ENCODE measurements around the gene MED15. TPM values are rescaled to one million over a fixed set of nuclear protein-coding genes. Genes with fewer than 3 reads are reported as not detected.
"Not testable (repeated sequence)": the region's sequence is repeated elsewhere in the genome, so short reads cannot be mapped to it uniquely, and the experiment has no call there.

Gene MED15
- total and polyA plus RNA-seq, 2 donors from 2014 or later = 31.7 to 102 TPM

DNA sequence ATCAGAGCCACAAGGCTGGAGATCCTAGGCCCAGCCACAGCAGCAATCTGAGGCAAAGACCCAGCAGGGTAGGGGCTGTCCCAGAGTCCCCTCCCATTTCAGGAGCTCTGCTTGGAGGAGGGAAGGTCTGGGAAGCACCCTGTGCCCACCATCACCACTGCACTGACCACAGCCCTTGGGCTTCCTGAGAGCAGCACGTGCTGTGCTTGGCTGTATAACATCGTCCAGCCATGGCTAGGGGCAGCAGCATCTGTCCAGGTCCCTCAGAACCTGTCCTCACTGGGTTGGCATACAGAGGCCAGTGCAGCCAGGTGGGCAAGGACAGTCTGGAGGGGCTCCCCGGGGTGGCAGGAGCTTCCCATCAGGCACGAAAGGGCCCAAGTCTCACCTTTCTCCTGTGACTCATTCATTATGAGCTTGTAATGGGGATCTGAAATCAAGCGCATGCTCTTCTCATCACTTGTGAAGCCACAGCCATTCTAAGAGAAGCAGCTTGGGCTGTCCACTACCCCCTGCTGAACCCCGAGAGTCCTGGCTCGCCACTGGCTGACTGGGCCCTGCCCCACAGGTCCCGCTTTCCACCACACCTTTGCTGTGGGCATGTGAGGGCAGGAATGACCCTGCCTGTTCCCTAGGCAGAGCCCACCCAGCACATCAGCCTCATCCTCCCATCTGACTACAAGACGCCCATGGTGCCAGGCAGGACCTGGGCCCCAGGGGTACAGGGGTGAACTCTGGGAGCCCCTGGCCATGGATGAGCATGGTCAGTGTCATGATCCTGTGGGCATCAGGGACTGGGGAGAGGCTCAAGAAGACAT is 83.3 kb downstream of the MED15 start:
- Histone ChIP-seq H3K4me3 (ENCODE audit: low read length in 3 of 3) (no peak overlapping the region), H3K4me1 (ENCODE audit: control insufficient read depth in 2 of 3, insufficient read depth in 2 of 3, low read depth in 1 of 3, low read length in 3 of 3) (no peaks in the 10 kb centered on the region), H3K9me3 (ENCODE audit: control insufficient read depth in 2 of 3, insufficient read depth in 1 of 3, low read length in 3 of 3) (no peaks in the 10 kb centered on the region), H3K27ac (ENCODE audit: low read depth in 2 of 2, low read length in 2 of 2) (no peak overlapping the region), H3K36me3 (ENCODE audit: control insufficient read depth in 2 of 3, insufficient read depth in 3 of 3, low read length in 3 of 3) (peaks cover 0 to 8% (median 3%) of the 10 kb centered on the region in 3 donors), H3K27me3 (ENCODE audit: control insufficient read depth, insufficient read depth, low read length) (no peaks in the 10 kb centered on the region), H3K9ac (ENCODE audit: low read length in 3 of 3) (no peak overlapping the region)
- FAIRE-seq (no peak), DNase-seq (no peak)
- intact Hi-C loops (cut with DNase I) = no loop called here
- TF ChIP-seq, protein P1, sequence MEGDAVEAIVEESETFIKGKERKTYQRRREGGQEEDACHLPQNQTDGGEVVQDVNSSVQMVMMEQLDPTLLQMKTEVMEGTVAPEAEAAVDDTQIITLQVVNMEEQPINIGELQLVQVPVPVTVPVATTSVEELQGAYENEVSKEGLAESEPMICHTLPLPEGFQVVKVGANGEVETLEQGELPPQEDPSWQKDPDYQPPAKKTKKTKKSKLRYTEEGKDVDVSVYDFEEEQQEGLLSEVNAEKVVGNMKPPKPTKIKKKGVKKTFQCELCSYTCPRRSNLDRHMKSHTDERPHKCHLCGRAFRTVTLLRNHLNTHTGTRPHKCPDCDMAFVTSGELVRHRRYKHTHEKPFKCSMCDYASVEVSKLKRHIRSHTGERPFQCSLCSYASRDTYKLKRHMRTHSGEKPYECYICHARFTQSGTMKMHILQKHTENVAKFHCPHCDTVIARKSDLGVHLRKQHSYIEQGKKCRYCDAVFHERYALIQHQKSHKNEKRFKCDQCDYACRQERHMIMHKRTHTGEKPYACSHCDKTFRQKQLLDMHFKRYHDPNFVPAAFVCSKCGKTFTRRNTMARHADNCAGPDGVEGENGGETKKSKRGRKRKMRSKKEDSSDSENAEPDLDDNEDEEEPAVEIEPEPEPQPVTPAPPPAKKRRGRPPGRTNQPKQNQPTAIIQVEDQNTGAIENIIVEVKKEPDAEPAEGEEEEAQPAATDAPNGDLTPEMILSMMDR (IDR thresholded peaks at IDR 0.05; ENCODE audit: borderline replicate concordance, extremely low read depth, insufficient read depth) = no peak

- H3K36me3 ChIP-seq (ENCODE audit: control insufficient read depth in 2 of 3, insufficient read depth in 3 of 3, low read length in 3 of 3) = peaks cover 0 to 3% (median 3%) of the 10 kb centered on the region in 3 donors
- intact Hi-C loops (cut with DNase I) = no loop called here
These were observed 83.9 kb downstream of the MED15 start for GRCh38 chr22:20591295-20591645.

DNA sequence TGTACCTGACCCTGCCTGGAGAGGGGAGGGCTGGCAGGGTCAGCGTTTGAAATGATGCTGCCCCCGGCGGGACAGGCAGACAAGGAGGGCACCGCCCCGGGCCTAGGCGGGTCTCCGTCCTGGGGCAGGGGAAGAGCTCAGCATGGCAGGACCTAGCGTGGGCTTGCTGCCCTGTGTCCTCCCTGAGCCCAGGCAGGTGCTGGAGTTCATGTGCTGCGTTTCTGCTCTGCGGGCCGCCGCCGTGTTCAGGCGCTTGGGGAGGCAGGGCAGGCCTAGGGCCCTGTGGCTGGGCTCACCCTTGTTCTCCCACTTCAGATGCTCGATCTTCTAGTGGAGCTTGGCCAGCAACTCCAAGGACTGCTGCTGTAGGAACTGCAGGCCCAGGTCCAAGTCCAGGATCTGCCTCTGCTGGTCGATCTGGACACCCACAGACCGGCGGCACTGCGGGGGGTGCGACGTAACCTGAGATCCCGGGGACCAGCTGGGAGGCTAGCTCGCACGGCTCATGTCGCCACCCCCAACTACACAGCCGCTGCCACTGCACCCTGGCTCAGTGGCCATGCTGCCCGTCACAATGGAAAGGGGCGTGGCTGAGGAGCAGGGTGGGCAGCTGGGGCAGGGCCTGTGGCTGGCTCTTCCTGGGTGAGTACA is 84.4 kb downstream of the MED15 start:
- Histone ChIP-seq H3K27me3 (ENCODE audit: control insufficient read depth, insufficient read depth, low read length) (no peaks in the 10 kb centered on the region), H3K36me3 (ENCODE audit: control insufficient read depth in 2 of 3, insufficient read depth in 3 of 3, low read length in 3 of 3) (no peaks in the 10 kb centered on the region), H3K27ac (ENCODE audit: low read depth in 2 of 2, low read length in 2 of 2) (no peak overlapping the region), H3K4me1 (ENCODE audit: control insufficient read depth in 2 of 3, insufficient read depth in 2 of 3, low read depth in 1 of 3, low read length in 3 of 3) (no peaks in the 10 kb centered on the region), H3K9me3 (ENCODE audit: control insufficient read depth in 2 of 3, insufficient read depth in 1 of 3, low read length in 3 of 3) (no peaks in the 10 kb centered on the region), H3K9ac (ENCODE audit: low read length in 3 of 3) (no peak overlapping the region), H3K4me3 (ENCODE audit: low read length in 3 of 3) (no peak overlapping the region)
- intact Hi-C loops (cut with DNase I) = no loop called here
- DNase-seq = peak in 4 of 5 donors; percentile 41 to 85 (median 82)
- TF ChIP-seq, protein P1 (IDR thresholded peaks at IDR 0.05; ENCODE audit: borderline replicate concordance, extremely low read depth, insufficient read depth) = no peak
- no peak for FAIRE-seq

More at GRCh38 chr22:20591295-20591645, 83.9 kb downstream of the MED15 start:
- DNase-seq (no peak), FAIRE-seq (no peak)
- Histone ChIP-seq H3K27ac (ENCODE audit: low read depth in 2 of 2, low read length in 2 of 2) (no peak overlapping the region), H3K9ac (ENCODE audit: low read length in 3 of 3) (no peak overlapping the region), H3K9me3 (ENCODE audit: control insufficient read depth in 2 of 3, insufficient read depth in 1 of 3, low read length in 3 of 3) (no peaks in the 10 kb centered on the region), H3K4me1 (ENCODE audit: control insufficient read depth in 2 of 3, insufficient read depth in 2 of 3, low read depth in 1 of 3, low read length in 3 of 3) (no peaks in the 10 kb centered on the region), H3K27me3 (ENCODE audit: control insufficient read depth, insufficient read depth, low read length) (no peaks in the 10 kb centered on the region), H3K4me3 (ENCODE audit: low read length in 3 of 3) (no peak overlapping the region)
- TF ChIP-seq, protein P1 (IDR thresholded peaks at IDR 0.05; ENCODE audit: borderline replicate concordance, extremely low read depth, insufficient read depth) = no peak

- DNase-seq; H3K9me3 ChIP-seq (ENCODE audit: control insufficient read depth in 2 of 3, insufficient read depth in 1 of 3, low read length in 3 of 3); H3K9ac ChIP-seq (ENCODE audit: low read length in 3 of 3); H3K27ac ChIP-seq (ENCODE audit: low read depth in 2 of 2, low read length in 2 of 2); intact Hi-C loops (cut with DNase I); H3K4me3 ChIP-seq (ENCODE audit: low read length in 3 of 3); FAIRE-seq; H3K27me3 ChIP-seq (ENCODE audit: control insufficient read depth, insufficient read depth, low read length); H3K4me1 ChIP-seq (ENCODE audit: control insufficient read depth in 2 of 3, insufficient read depth in 2 of 3, low read depth in 1 of 3, low read length in 3 of 3); H3K36me3 ChIP-seq (ENCODE audit: control insufficient read depth in 2 of 3, insufficient read depth in 3 of 3, low read length in 3 of 3): not testable (repeated sequence)
These were observed 86.6 kb downstream of the MED15 start for GRCh38 chr22:20594038-20594437.

DNA sequence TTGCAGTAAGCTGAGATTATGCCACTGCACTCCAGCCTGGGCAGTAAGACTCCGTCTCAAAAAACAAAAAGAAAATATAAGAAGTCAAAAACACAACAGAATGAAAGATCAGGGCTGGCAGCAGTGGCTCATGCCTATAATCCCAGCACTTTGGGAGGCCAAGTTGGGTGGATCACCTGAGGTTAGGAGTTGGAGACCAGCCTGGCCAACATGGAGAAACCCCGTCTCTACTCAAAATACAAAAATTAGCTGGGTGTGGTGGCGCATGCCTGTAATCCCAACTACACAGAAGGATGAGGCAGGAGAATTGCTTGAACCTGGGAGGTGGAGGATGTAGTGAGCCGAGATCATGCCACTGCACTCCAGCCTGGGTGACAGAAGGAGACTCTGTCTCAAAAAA is 87.1 kb downstream of the MED15 start:
- H3K36me3 ChIP-seq (ENCODE audit: control insufficient read depth in 2 of 3, insufficient read depth in 3 of 3, low read length in 3 of 3); DNase-seq; H3K9ac ChIP-seq (ENCODE audit: low read length in 3 of 3); H3K27me3 ChIP-seq (ENCODE audit: control insufficient read depth, insufficient read depth, low read length); FAIRE-seq; H3K4me3 ChIP-seq (ENCODE audit: low read length in 3 of 3); H3K27ac ChIP-seq (ENCODE audit: low read depth in 2 of 2, low read length in 2 of 2); intact Hi-C loops (cut with DNase I); H3K9me3 ChIP-seq (ENCODE audit: control insufficient read depth in 2 of 3, insufficient read depth in 1 of 3, low read length in 3 of 3); H3K4me1 ChIP-seq (ENCODE audit: control insufficient read depth in 2 of 3, insufficient read depth in 2 of 3, low read depth in 1 of 3, low read length in 3 of 3): not testable (repeated sequence)

Data from kidney (tissue), 14 donors.